ENCODE measurements around the gene PBRM1. TPM values are rescaled to one million over a fixed set of nuclear protein-coding genes. Genes with fewer than 3 reads are reported as not detected.

The PBRM1 gene
- total and polyA plus RNA-seq, 2 donors (not counting 1 experiment from before 2014, with no cell fraction given): 16.8 to 85.9 TPM

DNA sequence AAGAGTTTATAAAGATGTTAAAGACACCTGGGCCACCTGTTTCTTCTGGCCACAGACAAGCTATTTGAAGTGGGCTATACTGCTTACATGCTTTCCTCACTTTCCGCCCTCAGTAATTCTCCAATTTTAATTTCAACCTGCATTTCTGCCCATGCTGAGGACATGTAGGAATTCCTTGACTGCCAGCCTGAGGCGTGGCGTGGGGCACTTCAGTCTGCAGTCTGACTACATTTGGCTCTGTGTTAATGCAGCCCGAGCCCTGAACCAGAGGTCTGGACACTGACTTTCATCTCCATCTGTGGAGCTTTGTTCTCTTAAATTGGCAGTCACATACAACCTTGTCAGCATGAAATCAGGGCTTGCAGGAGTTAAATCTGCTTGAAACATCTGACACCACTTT, 140.8 kb downstream of the PBRM1 start:
- H3K27ac Mint-ChIP-seq: no peak overlapping the region
- Histone ChIP-seq H3K79me2 (ENCODE audit: control insufficient read depth, insufficient read depth, low read length) (peaks cover 13% of the 10 kb centered on the region), H3K27me3 (replicated peaks in 1 of 4; ENCODE audit: control extremely low read depth in 1 of 4, control insufficient read depth in 3 of 4, insufficient read depth in 4 of 4, low read length in 3 of 4) (no peaks in the 10 kb centered on the region), H3K4me3 (ENCODE audit: control extremely low read depth in 1 of 5, extremely low read depth in 1 of 5, insufficient read depth in 1 of 5, low read depth in 2 of 5, low read length in 4 of 5) (no peak overlapping the region), H3K27ac (ENCODE audit: low read length in 2 of 2) (no peak overlapping the region), H3K9me3 (ENCODE audit: control extremely low read depth in 1 of 3, control insufficient read depth in 2 of 3, insufficient read depth in 1 of 3, low read length in 2 of 3) (no peaks in the 10 kb centered on the region), H2AFZ (ENCODE audit: insufficient read depth, low read depth, low read length, poor library complexity, severe bottlenecking) (no peak overlapping the region), H3K36me3 (replicated peaks in 1 of 2; ENCODE audit: control extremely low read depth in 1 of 2, control insufficient read depth in 1 of 2, extremely low read depth in 1 of 2, insufficient read depth in 2 of 2, low read length in 1 of 2) (peaks cover 4 to 10% of the 10 kb centered on the region in 2 experiments), H4K20me1 (ENCODE audit: control insufficient read depth, insufficient read depth, low read length, poor library complexity, severe bottlenecking) (no peaks in the 10 kb centered on the region), H3K4me1 (ENCODE audit: control insufficient read depth in 2 of 2, insufficient read depth in 2 of 2, low read length in 2 of 2) (no peaks in the 10 kb centered on the region), H3K9ac (ENCODE audit: low read length) (no peak overlapping the region), H3K4me2 (replicated peaks; ENCODE audit: low read depth, low read length, poor library complexity, severe bottlenecking) (no peak overlapping the region)
- no peak overlapping the region for H3K4me3 Mint-ChIP-seq
- no peaks in the 10 kb centered on the region for H3K9me3 Mint-ChIP-seq (ENCODE audit: insufficient read depth)
- TF ChIP-seq, protein P1, sequence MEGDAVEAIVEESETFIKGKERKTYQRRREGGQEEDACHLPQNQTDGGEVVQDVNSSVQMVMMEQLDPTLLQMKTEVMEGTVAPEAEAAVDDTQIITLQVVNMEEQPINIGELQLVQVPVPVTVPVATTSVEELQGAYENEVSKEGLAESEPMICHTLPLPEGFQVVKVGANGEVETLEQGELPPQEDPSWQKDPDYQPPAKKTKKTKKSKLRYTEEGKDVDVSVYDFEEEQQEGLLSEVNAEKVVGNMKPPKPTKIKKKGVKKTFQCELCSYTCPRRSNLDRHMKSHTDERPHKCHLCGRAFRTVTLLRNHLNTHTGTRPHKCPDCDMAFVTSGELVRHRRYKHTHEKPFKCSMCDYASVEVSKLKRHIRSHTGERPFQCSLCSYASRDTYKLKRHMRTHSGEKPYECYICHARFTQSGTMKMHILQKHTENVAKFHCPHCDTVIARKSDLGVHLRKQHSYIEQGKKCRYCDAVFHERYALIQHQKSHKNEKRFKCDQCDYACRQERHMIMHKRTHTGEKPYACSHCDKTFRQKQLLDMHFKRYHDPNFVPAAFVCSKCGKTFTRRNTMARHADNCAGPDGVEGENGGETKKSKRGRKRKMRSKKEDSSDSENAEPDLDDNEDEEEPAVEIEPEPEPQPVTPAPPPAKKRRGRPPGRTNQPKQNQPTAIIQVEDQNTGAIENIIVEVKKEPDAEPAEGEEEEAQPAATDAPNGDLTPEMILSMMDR (IDR thresholded peaks at IDR 0.05): no peak
- TF ChIP-seq EZH2 (IDR thresholded peaks at IDR 0.05; ENCODE audit: borderline replicate concordance, insufficient read depth, low read depth, low read length, poor library complexity, severe bottlenecking): no peak
- no peaks in the 10 kb centered on the region for H3K27me3 Mint-ChIP-seq
- intact Hi-C loops (cut with micrococcal nuclease): no loop called here
- no peak for DNase-seq
- 94% methylated on average over 4 of the region's 4 CpGs for WGBS (ENCODE audit: insufficient coverage)
- no peak for ATAC-seq (ENCODE audit: low read depth)
- ChIA-PET POLR2A (interaction anchor here (0.7 kb wide), 1 partner anchor 208 kb away, joined by 3 read pairs; no protein-coding TSS in a partner anchor), CTCF (interaction anchor here (0.7 kb wide), 1 partner anchor 27 kb away, joined by 3 read pairs; no protein-coding TSS in a partner anchor)
- H3K4me1 Mint-ChIP-seq: peaks cover 2% of the 10 kb centered on the region

DNA sequence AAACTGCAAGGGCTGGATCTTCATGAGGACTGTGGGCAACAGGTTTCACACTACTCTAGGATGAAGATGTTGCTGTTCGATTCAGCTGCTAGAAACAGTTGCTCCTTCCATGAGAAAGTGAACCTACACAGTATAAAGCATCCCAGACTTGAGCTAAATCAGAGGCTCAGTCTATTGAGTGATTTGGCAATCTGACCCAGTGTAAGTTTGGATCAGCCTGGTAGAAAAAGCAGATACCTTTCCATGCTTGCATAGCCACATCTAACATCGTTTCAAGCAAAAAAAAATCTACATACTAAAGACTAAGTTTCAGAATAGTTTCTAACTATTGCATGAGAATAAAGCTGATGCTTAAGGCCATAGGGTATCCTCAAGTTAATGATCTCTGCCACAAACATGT, 144.7 kb downstream of the PBRM1 start:
- peaks cover 37% of the 10 kb centered on the region for H3K79me2 ChIP-seq (ENCODE audit: control insufficient read depth, insufficient read depth, low read length)
- intact Hi-C loops (cut with micrococcal nuclease): no loop called here
- DNase-seq (no peak), ATAC-seq (ENCODE audit: low read depth) (no peak)
- peaks cover 0 to under 1% of the 10 kb centered on the region in 2 experiments for H3K36me3 ChIP-seq (replicated peaks in 1 of 2; ENCODE audit: control extremely low read depth in 1 of 2, control insufficient read depth in 1 of 2, extremely low read depth in 1 of 2, insufficient read depth in 2 of 2, low read length in 1 of 2)
- no peaks in the 10 kb centered on the region for H4K20me1 ChIP-seq (ENCODE audit: control insufficient read depth, insufficient read depth, low read length, poor library complexity, severe bottlenecking)
- peaks cover 21 to 24% of the 10 kb centered on the region in 2 donors for H3K4me1 ChIP-seq (ENCODE audit: control insufficient read depth in 2 of 2, insufficient read depth in 2 of 2, low read length in 2 of 2)
- H3K4me1 Mint-ChIP-seq: peaks cover 32% of the 10 kb centered on the region
- ChIA-PET POLR2A (no interaction called here), CTCF (interaction anchor here (1.3 kb wide), 1 partner anchor 12 kb away, joined by 3 read pairs; no protein-coding TSS in a partner anchor)
- H3K27me3 ChIP-seq (replicated peaks in 1 of 4; ENCODE audit: control extremely low read depth in 1 of 4, control insufficient read depth in 3 of 4, insufficient read depth in 4 of 4, low read length in 3 of 4): no peaks in the 10 kb centered on the region
- H2AFZ ChIP-seq (ENCODE audit: insufficient read depth, low read depth, low read length, poor library complexity, severe bottlenecking): no peak overlapping the region
- no peak overlapping the region for H3K9ac ChIP-seq (ENCODE audit: low read length)
- H3K27ac ChIP-seq (ENCODE audit: low read length in 2 of 2): no peak overlapping the region
- H3K4me3 Mint-ChIP-seq: no peak overlapping the region
- H3K27me3 Mint-ChIP-seq: no peaks in the 10 kb centered on the region
- WGBS (ENCODE audit: insufficient coverage): no CpG with 5 or more reads among the region's 2 CpGs
- no peak overlapping the region for H3K4me3 ChIP-seq (ENCODE audit: control extremely low read depth in 1 of 5, extremely low read depth in 1 of 5, insufficient read depth in 1 of 5, low read depth in 2 of 5, low read length in 4 of 5)
- no peak overlapping the region for H3K27ac Mint-ChIP-seq
- no peaks in the 10 kb centered on the region for H3K9me3 Mint-ChIP-seq (ENCODE audit: insufficient read depth)
- no peak for TF ChIP-seq EZH2 (IDR thresholded peaks at IDR 0.05; ENCODE audit: borderline replicate concordance, insufficient read depth, low read depth, low read length, poor library complexity, severe bottlenecking)
- TF ChIP-seq, protein P1 (IDR thresholded peaks at IDR 0.05): no peak
- no peaks in the 10 kb centered on the region for H3K9me3 ChIP-seq (ENCODE audit: control extremely low read depth in 1 of 3, control insufficient read depth in 2 of 3, insufficient read depth in 1 of 3, low read length in 2 of 3)
- no peak overlapping the region for H3K4me2 ChIP-seq (replicated peaks; ENCODE audit: low read depth, low read length, poor library complexity, severe bottlenecking)
